B cell (primary cell): ENCODE measurements around the gene NABP1. TPM values are rescaled to one million over a fixed set of nuclear protein-coding genes. Genes with fewer than 3 reads are reported as not detected.

ENCODE experiments used
- ATAC-seq: fragments of 200-7000 bp; cut with Tn5 transposase; one replicate; pipeline ENCODE4 v1.10.0; 2021; ENCODE audit warnings: low read depth, mild to moderate bottlenecking, moderate number of reproducible peaks, moderate library complexity
- CTCF ChIA-PET: fragments of 350-600 bp; sonication (Branson Sonifier 250); formaldehyde crosslinking; loops from one replicate; lab custom pipeline; 2021; ENCODE audit warnings: antibody characterized with exemption, inconsistent platforms; lab: Charles Lee
- POLR2A ChIA-PET: fragments of 350-600 bp; sonication (Branson Sonifier 250); formaldehyde crosslinking; loops from one replicate; lab custom pipeline; 2021; ENCODE audit warnings: antibody characterized with exemption; lab: Charles Lee
- DNase-seq: peaks from one replicate; pipeline ENCODE4 v3.0.0; 2013
- H2AFZ ChIP-seq: 2 replicates; pipeline ENCODE4 v1.6.1; 2012; ENCODE audit warnings: mild to moderate bottlenecking, low read depth, low read length; ENCODE audit not compliant: insufficient read depth, poor library complexity, severe bottlenecking
- H3K27ac ChIP-seq, 2 donors: 1 replicate in 1 of 2; 2 replicates in 1 of 2; pipeline ENCODE4 v1.5.1; 2012 to 2013; ENCODE audit warnings: low read length in 2 of 2, mild to moderate bottlenecking in 2 of 2, moderate library complexity in 1 of 2
- H3K27me3 ChIP-seq, 4 experiments: fragments of 200-600 bp in 1 of 4; sonication (generic) in 1 of 4; replicated peaks in 1 of 4; 1 replicate in 2 of 4; 2 replicates in 2 of 4; pipeline versions ENCODE4 v1.6.1 to v1.7.0; 2013 to 2016; ENCODE audit warnings: low read length in 3 of 4, mild to moderate bottlenecking in 2 of 4, mixed read lengths in 1 of 4, moderate library complexity in 1 of 4; ENCODE audit not compliant: insufficient read depth in 4 of 4, control insufficient read depth in 3 of 4; ENCODE audit errors: control extremely low read depth in 1 of 4
- H3K36me3 ChIP-seq, 2 experiments: replicated peaks in 1 of 2; 1 replicate in 1 of 2; 2 replicates in 1 of 2; pipeline versions ENCODE4 v1.6.1 to v1.7.1; 2013; ENCODE audit warnings: low read length in 1 of 2; ENCODE audit not compliant: insufficient read depth in 2 of 2, control insufficient read depth in 1 of 2; ENCODE audit errors: control extremely low read depth in 1 of 2, extremely low read depth in 1 of 2
- H3K4me1 ChIP-seq, 2 donors: fragments of 200-600 bp in 1 of 2; sonication (generic) in 1 of 2; 1 replicate in 1 of 2; 2 replicates in 1 of 2; pipeline versions ENCODE4 v1.5.1 to v1.6.1; 2013 to 2017; ENCODE audit warnings: low read length in 2 of 2; ENCODE audit not compliant: control insufficient read depth in 2 of 2, insufficient read depth in 2 of 2
- H3K4me2 ChIP-seq: replicated peaks from 2 replicates; pipeline ENCODE3; 2012; ENCODE audit warnings: mild to moderate bottlenecking, low read depth, low read length; ENCODE audit not compliant: poor library complexity, severe bottlenecking
- H3K4me3 ChIP-seq, 5 experiments: fragments of 200-600 bp in 1 of 5; sonication (generic) in 1 of 5; 1 replicate in 3 of 5; 2 replicates in 2 of 5; pipeline versions ENCODE4 v1.5.1 to v1.7.0; 2011 to 2016; ENCODE audit warnings: low read length in 4 of 5, mild to moderate bottlenecking in 4 of 5, low read depth in 2 of 5, control low read depth in 1 of 5, moderate library complexity in 1 of 5; ENCODE audit not compliant: insufficient read depth in 1 of 5; ENCODE audit errors: control extremely low read depth in 1 of 5, extremely low read depth in 1 of 5
- H3K79me2 ChIP-seq: fragments of 200-600 bp; sonication (generic); one replicate; pipeline ENCODE4 v1.6.0; 2016; ENCODE audit warnings: low read length; ENCODE audit not compliant: control insufficient read depth, insufficient read depth
- H3K9ac ChIP-seq: fragments of 200-600 bp; sonication (generic); 2 replicates; pipeline ENCODE4 v1.6.1; 2017; ENCODE audit warnings: mild to moderate bottlenecking, low read length, moderate library complexity
- H3K9me3 ChIP-seq, 3 donors: one replicate each; pipeline versions ENCODE4 v1.6.1 to v1.7.1; 2013; ENCODE audit warnings: low read length in 2 of 3; ENCODE audit not compliant: control insufficient read depth in 2 of 3, insufficient read depth in 1 of 3; ENCODE audit errors: control extremely low read depth in 1 of 3
- H4K20me1 ChIP-seq: 2 replicates; pipeline ENCODE4 v1.6.0; 2012; ENCODE audit warnings: mild to moderate bottlenecking, low read length; ENCODE audit not compliant: insufficient read depth, control insufficient read depth, poor library complexity, severe bottlenecking
- H3K27ac Mint-ChIP-seq: one replicate; pipeline ENCODE4 v1.8.0; 2021; ENCODE audit warnings: mixed read lengths
- H3K27me3 Mint-ChIP-seq: one replicate; pipeline ENCODE4 v1.8.0; 2021; ENCODE audit warnings: mixed read lengths
- H3K4me1 Mint-ChIP-seq: one replicate; pipeline ENCODE4 v1.8.0; 2021; ENCODE audit warnings: mixed read lengths
- H3K4me3 Mint-ChIP-seq: one replicate; pipeline ENCODE4 v1.8.0; 2021; ENCODE audit warnings: mixed read lengths
- H3K9me3 Mint-ChIP-seq: one replicate; pipeline ENCODE4 v1.8.0; 2022; ENCODE audit warnings: mixed read lengths; ENCODE audit not compliant: insufficient read depth
- EZH2 ChIP-seq: IDR thresholded peaks from 2 replicates; pipeline ENCODE4 v1.6.1; 2012; ENCODE audit warnings: borderline replicate concordance, low read depth, mild to moderate bottlenecking, moderate library complexity, low read length; ENCODE audit not compliant: insufficient read depth, poor library complexity, severe bottlenecking
- WGBS: methylation state at CpG from one replicate; pipeline ENCODE4 v1.1.5; 2013; ENCODE audit warnings: missing lambda C conversion rate; ENCODE audit not compliant: insufficient coverage; 5-methylcytosine and 5-hydroxymethylcytosine counted together
- intact Hi-C: fragments of 100-400 bp; cut with micrococcal nuclease; formaldehyde crosslinking; loops from one replicate; pipeline ENCODE4 v1.10.0; 2022
- polyA plus RNA-seq: library from polyadenylated mRNA; depleted of rRNA; stranded (reverse); fragments of >200 nt; gene quantifications from 2 replicates; pipeline ENCODE4 v1.2.3, GENCODE V29; 2012
- total RNA-seq, 2 donors: library from RNA; stranded (reverse); fragments of 120-200 nt in 1 of 2; gene quantifications; 1 replicate in 1 of 2; 2 replicates in 1 of 2; pipeline versions ENCODE4 v1.2.3 to v1.2.4, GENCODE V29; 2013 to 2022
- TF ChIP-seq, protein P1 (sequence below): fragments of 200-600 bp; IDR thresholded peaks from one replicate; pipeline ENCODE4 v1.8.0; 2022; ENCODE audit warnings: antibody characterized with exemption, mild to moderate bottlenecking

NABP1 gene
- total and polyA plus RNA-seq, 2 donors (not counting 1 experiment from before 2014, with no cell fraction given): 7.2 to 56.4 TPM

DNA sequence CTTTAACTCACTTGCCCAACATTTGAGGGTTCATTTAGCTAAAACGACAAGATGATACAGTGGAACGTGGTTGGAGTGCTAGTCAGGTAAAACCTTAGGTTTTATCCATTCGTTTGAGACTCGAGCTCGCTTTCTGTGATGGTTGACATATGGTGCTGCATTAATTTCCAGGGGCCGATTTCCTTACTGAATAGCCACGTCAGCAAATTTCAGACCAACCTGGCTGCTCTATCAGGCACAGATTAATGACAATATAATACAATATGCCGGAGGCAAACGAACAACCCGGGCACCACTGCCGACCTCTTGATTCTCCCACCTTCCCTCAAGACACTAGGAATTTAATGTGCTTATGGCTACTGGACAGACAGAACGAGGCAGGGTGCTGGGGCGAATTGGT lies 42.0 kb downstream of the NABP1 start:
- H3K79me2 ChIP-seq: no peaks in the 10 kb centered on the region
- Mint-ChIP-seq H3K27ac (no peak overlapping the region), H3K4me1 (peaks cover 4% of the 10 kb centered on the region), H3K4me3 (no peak overlapping the region), H3K27me3 (no peaks in the 10 kb centered on the region), H3K9me3 (no peaks in the 10 kb centered on the region)
- whole genome bisulfite sequencing: 100% methylated on average over 3 of the region's 13 CpGs
- CTCF ChIA-PET: no interaction called here
- POLR2A ChIA-PET: no interaction called here
- TF ChIP-seq EZH2: no peak
- TF ChIP-seq, protein P1, sequence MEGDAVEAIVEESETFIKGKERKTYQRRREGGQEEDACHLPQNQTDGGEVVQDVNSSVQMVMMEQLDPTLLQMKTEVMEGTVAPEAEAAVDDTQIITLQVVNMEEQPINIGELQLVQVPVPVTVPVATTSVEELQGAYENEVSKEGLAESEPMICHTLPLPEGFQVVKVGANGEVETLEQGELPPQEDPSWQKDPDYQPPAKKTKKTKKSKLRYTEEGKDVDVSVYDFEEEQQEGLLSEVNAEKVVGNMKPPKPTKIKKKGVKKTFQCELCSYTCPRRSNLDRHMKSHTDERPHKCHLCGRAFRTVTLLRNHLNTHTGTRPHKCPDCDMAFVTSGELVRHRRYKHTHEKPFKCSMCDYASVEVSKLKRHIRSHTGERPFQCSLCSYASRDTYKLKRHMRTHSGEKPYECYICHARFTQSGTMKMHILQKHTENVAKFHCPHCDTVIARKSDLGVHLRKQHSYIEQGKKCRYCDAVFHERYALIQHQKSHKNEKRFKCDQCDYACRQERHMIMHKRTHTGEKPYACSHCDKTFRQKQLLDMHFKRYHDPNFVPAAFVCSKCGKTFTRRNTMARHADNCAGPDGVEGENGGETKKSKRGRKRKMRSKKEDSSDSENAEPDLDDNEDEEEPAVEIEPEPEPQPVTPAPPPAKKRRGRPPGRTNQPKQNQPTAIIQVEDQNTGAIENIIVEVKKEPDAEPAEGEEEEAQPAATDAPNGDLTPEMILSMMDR: no peak
- intact Hi-C loops: no loop called here
- H3K27me3 ChIP-seq: no peaks in the 10 kb centered on the region
- no peaks in the 10 kb centered on the region for H3K9me3 ChIP-seq
- no peaks in the 10 kb centered on the region for H3K4me1 ChIP-seq
- no peak overlapping the region for H3K9ac ChIP-seq
- H2AFZ ChIP-seq: no peak overlapping the region
- H3K4me2 ChIP-seq: no peak overlapping the region
- H4K20me1 ChIP-seq: no peaks in the 10 kb centered on the region
- DNase-seq (no peak), ATAC-seq (no peak)
- no peak overlapping the region for H3K27ac ChIP-seq
- no peaks in the 10 kb centered on the region for H3K36me3 ChIP-seq
- no peak overlapping the region for H3K4me3 ChIP-seq

DNA sequence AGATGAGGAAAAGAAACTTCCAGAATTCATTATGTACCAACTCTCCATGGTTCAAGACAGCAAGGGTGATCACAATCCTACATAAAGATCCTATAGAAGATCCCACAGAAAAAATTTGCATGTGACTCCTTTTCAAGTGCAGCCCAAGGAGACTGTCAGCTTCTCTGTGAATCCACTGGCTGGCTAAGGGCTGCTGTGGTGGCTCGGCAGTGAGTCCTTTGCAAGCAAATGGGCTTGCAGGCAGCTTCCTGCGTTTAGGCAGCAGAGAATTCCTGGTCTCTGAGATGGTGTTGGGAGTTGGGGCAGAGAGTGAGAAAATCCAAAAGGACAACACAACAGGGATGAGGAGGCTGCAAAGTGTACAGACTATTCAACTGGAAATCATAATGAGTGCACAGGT lies 43.4 kb downstream of the NABP1 start:
- peaks cover 4% of the 10 kb centered on the region for H3K4me1 Mint-ChIP-seq
- H3K27ac ChIP-seq: no peak overlapping the region
- no peaks in the 10 kb centered on the region for H3K79me2 ChIP-seq
- no peaks in the 10 kb centered on the region for H3K9me3 Mint-ChIP-seq
- no peak overlapping the region for H3K9ac ChIP-seq
- H3K9me3 ChIP-seq: no peaks in the 10 kb centered on the region
- H2AFZ ChIP-seq: no peak overlapping the region
- TF ChIP-seq, protein P1: no peak
- TF ChIP-seq EZH2: no peak
- no peak overlapping the region for H3K27ac Mint-ChIP-seq
- POLR2A ChIA-PET: no interaction called here
- CTCF ChIA-PET: interaction anchor here (1.8 kb wide), 1 partner anchor 32 kb away, joined by 3 read pairs; no protein-coding TSS in a partner anchor
- H3K4me3 Mint-ChIP-seq: no peak overlapping the region
- 87% methylated on average over 2 of the region's 2 CpGs for WGBS
- intact Hi-C loops: no loop called here
- ATAC-seq (no peak), DNase-seq (no peak)
- H3K4me3 ChIP-seq: no peak overlapping the region
- H3K27me3 Mint-ChIP-seq: no peaks in the 10 kb centered on the region
- H3K4me1 ChIP-seq: no peaks in the 10 kb centered on the region
- H4K20me1 ChIP-seq: no peaks in the 10 kb centered on the region
- no peaks in the 10 kb centered on the region for H3K27me3 ChIP-seq
- no peaks in the 10 kb centered on the region for H3K36me3 ChIP-seq
- no peak overlapping the region for H3K4me2 ChIP-seq
